ENCODE measurements around the gene EPAS1.

Gene EPAS1

GRCh38 chr2:46303233-46303632 is 6.0 kb downstream of the EPAS1 start:
- DNase-seq = no peak

GRCh38 chr2:46303822-46304221 is 6.6 kb downstream of the EPAS1 start:
- no peak for DNase-seq

- no peak for DNase-seq
Measured at GRCh38 chr2:46304635-46305034, 7.4 kb downstream of the EPAS1 start.

- no peak for DNase-seq
Measured at GRCh38 chr2:46305187-46305586, 8.0 kb downstream of the EPAS1 start.

- no peak for DNase-seq
Measured at GRCh38 chr2:46305767-46306166, 8.6 kb downstream of the EPAS1 start.

- DNase-seq = no peak
Measured at GRCh38 chr2:46306330-46306751, 9.1 kb downstream of the EPAS1 start.

GRCh38 chr2:46306988-46307655 is 9.9 kb downstream of the EPAS1 start:
- no peak for DNase-seq

- no peak for DNase-seq
Measured at GRCh38 chr2:46308081-46308480, 10.9 kb downstream of the EPAS1 start.

GRCh38 chr2:46308629-46309028 is 11.4 kb downstream of the EPAS1 start:
- DNase-seq = no peak

GRCh38 chr2:46309052-46309953 is 12.1 kb downstream of the EPAS1 start:
- DNase-seq = no peak

GRCh38 chr2:46310446-46310845 is 13.2 kb downstream of the EPAS1 start:
- no peak for DNase-seq

GRCh38 chr2:46311651-46312223 is 14.5 kb downstream of the EPAS1 start:
- DNase-seq = no peak

GRCh38 chr2:46313063-46313462 is 15.9 kb downstream of the EPAS1 start:
- DNase-seq = no peak

- DNase-seq = no peak
Measured at GRCh38 chr2:46314065-46314835, 17.0 kb downstream of the EPAS1 start.

- DNase-seq = no peak
Measured at GRCh38 chr2:46315103-46315890, 18.1 kb downstream of the EPAS1 start.

GRCh38 chr2:46317094-46317486 is 19.9 kb downstream of the EPAS1 start:
- no peak for DNase-seq

- DNase-seq = no peak
Measured at GRCh38 chr2:46318579-46319460, 21.6 kb downstream of the EPAS1 start.

GRCh38 chr2:46319711-46320110 is 22.5 kb downstream of the EPAS1 start:
- DNase-seq = no peak

- DNase-seq = no peak
Measured at GRCh38 chr2:46320141-46320567, 22.9 kb downstream of the EPAS1 start.

- no peak for DNase-seq
Measured at GRCh38 chr2:46323730-46324129, 26.5 kb downstream of the EPAS1 start.
